Middle frontal gyrus (tissue), 1 donor: ENCODE measurements around the gene LRRC63.
A peak's percentile ranks its signal among the peaks of the same experiment; 100 is the strongest.
"Not testable (repeated sequence)": the region's sequence is repeated elsewhere in the genome, so short reads cannot be mapped to it uniquely, and the experiment has no call there.

Experiments used
- DNase-seq: peaks from one replicate; pipeline ENCODE4 v3.0.0-alpha.2; 2015; ENCODE audit warnings: low spot score; ENCODE audit errors: extremely low spot score

Gene LRRC63, protein sequence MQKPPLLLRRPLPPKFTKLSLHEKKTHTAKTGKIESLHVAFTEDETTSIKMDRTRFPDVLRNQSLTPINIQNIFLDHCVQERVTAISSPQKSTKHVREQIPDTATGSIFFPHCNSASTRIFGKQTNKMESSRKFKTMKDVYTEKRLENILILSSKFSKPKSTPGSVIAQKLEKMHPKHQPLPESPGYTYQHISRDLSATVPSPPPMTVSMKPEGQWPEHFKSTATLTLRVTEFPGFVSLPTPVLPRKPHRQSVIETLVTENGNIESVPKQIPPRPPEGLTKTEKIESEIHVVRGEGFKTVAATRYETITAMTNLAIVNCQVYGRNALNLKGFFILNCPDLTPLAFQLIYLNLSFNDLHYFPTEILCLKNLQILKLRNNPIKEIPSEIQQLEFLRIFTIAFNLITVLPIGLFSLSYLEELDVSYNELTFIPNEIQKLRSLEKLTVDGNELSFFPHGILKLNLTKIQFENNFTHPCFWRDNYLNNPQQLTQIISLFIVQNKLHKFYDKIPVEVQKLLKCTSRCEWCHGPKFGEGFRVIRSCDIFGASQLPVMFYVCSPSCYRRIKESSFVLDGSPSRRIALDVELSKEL

GRCh38 chr13:46211483-46212351 is at the start of gene LRRC63:
TSS of gene LRRC63 (plus strand) at chr13:46211928. CDS start at chr13:46213035, 1,107 bp downstream.
- peak; percentile 62 for DNase-seq

DNA sequence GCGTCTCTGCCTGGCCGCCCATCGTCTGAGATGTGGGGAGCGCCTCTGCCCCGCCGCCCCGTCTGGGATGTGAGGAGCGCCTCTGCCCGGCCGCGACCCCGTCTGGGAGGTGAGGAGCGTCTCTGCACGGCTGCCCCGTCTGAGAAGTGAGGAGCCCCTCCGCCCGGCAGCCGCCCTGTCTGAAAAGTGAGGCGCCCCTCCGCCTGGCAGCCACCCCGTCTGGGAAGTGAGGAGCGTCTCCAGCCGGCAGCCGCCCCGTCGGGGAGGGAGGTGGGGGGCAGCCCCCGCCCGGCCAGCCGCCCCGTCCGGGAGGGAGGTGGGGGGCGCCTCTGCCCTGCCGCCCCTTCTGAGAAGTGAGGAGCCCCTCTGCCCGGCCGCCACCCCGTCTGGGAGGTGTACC is 49.0 kb upstream of the LRRC63 start:
- DNase-seq: not testable (repeated sequence)

DNA sequence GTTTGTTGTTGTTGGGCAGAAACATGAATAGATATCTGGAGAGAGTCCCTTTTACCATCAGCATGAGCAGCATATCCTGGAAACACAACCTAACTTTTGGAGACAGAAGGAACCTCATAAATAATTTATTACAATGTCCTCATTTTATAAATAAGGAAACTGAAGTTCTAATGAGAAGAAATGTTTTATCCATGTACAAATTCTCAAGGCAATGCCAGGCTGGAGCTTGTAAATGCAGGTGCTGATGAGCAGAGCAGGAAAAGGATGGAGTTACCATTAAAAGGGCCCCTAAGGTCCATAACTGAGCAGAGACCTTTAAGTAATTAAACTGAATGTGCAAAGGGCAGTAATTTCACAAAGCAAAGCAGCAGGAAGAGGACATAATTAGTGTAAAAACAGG is 47.1 kb upstream of the LRRC63 start:
- DNase-seq: no peak

- no peak for DNase-seq
These were observed 46.1 kb upstream of the LRRC63 start for GRCh38 chr13:46165485-46166223.

DNA sequence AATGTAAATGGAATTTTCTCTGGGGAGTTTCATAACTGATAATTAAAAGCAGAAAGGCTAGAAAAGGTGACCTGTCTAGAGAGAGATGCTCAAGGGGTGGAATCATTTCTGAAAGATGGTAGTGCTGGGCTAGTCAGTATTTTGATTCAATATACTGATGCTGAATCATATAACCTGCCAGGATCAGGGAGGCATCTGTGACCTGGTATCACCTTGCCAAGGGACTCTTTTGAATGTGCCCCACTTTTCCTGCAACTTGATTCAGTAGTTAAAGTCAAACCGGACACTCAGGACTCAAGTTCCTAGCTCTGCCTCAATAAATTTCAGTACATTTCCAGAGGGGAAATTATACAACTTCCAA is 45.5 kb upstream of the LRRC63 start:
- no peak for DNase-seq

DNA sequence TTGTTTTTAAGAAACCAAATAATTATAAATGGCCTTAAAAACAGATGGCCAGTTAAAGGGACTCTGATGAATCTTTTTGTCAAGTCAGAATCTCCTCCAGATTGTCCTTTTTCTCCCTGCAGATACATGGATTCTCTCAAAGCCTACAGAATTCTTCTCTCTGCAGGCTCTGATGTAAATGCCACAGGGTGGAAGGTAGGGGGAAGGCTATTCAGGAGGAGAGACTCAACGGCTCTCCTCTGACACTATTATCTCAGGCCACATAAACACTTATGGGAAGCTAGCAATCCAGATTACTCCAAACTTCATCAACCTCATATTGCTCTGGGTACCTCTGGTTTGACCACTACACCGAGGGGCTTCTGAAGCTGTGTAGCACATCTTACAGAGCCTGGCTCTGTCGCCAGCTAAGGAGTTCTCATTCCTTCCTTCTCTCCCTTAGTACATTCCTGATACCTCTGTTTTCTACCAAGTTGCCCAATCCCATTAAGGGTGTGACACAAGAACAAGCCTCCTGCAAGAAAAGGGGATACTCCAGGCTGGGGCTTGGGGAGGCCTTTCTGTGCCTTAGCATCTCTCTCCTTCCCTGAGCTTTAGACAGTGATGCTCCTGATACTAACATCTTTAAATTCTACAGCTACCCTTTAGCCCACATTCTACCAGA is 44.6 kb upstream of the LRRC63 start:
- no peak for DNase-seq

DNA sequence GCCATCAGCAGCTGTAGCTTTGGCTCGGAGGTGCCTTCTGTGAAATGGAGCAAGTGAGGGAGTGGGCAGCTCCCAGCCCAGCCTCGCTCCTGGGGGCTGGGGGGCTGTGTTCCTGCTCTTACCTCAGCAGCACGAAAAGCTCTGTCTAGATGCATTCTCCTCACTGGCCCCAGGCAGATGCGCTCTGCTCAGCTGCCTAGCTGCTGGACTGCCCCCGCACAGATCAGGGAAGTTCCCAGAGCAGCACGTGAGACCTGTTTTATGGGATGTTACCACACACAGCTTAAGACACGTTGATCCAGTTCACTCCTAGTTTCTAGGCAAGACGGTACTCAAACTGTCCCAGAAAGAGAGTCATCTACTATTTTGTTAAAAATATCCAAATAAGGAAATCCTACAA is 43.4 kb upstream of the LRRC63 start:
- no peak for DNase-seq

DNA sequence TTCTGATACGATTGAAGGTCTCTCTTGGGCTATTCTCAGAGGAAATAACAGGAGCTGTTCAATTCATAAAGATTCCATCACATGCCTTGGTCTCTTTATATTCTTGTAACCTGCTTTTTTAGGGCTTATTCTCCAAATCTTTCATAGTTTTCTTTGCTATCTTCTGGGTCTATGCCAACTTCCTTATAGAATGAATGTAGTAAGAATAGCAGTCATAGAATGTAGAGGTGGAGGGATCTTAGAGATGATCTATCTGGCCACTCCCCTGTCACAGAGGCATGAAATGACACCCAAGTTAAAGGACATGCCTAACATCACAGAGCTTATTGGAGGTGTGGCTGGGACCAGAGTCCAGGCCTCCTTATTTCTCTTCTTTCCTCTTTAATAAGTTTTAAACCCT is 42.9 kb upstream of the LRRC63 start:
- DNase-seq: no peak

DNA sequence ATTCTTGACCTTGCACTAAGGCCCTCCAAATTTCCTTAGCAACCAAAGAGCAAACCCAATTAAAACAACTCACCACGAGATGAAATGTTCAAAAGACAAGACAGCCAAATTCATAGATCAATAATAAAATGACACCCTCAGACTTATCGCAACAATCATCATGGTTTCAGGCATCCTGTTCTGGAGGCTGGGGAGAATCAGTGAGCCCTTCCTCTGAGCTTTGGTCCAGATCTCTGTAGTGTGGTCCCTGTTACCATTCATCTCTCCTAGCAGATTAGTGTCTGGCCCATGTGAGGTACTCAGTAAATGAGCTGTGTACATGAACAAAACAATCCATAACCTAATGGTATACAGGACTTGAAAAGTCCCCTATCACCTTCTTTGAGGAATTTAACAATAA is 42.0 kb upstream of the LRRC63 start:
- DNase-seq: no peak

GRCh38 chr13:46170268-46170667 is 41.5 kb upstream of the LRRC63 start:
- DNase-seq: no peak

DNA sequence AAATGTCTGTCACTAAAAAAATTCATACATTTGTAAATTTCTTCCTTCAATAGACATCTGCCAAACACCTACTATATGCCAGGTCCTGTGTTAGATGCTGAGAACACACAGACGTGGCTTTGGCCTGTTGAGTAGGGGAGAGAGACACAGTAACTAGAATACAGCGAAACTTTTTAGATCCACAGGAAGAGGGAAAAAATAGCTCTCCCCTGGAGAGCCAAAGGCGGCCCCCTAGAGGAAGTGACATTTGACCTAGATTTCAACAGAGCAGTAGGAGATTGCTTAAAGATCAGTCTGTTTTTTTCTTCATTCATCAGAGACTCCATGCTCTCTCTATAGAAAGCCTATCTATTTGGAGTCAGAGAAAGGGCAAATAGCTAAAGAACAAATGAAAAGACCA is 41.0 kb upstream of the LRRC63 start:
- no peak for DNase-seq

- no peak for DNase-seq
These were observed 40.5 kb upstream of the LRRC63 start for GRCh38 chr13:46171217-46171616.

GRCh38 chr13:46171739-46172138 is 40.0 kb upstream of the LRRC63 start:
- no peak for DNase-seq

- DNase-seq: no peak
These were observed 39.2 kb upstream of the LRRC63 start for GRCh38 chr13:46172531-46172991.

GRCh38 chr13:46173656-46174055 is 38.1 kb upstream of the LRRC63 start:
- DNase-seq: no peak

DNA sequence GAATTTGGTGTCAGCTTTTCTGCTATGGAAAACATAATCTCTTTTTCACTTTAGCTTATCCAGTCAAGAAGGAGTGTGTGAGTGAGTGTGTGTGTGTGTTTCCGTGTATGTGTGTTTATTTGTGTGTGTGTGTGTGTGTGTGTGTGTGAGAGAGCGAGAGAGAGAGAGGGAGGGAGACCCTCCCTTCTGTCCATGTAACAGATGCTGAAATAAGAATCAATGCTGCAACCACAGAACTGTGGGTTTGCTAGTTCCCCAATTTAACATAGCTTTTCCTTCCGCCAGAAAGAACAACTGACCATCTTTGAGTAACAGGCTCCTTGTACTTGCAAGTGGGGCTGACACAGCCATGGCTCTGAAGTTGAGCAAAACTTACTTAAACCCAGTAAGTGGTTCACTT is 35.0 kb upstream of the LRRC63 start:
- no peak for DNase-seq

GRCh38 chr13:46178143-46178542 is 33.6 kb upstream of the LRRC63 start:
- no peak for DNase-seq

- no peak for DNase-seq
These were observed 32.9 kb upstream of the LRRC63 start for GRCh38 chr13:46178821-46179220.

GRCh38 chr13:46179491-46179908 is 32.2 kb upstream of the LRRC63 start:
- no peak for DNase-seq

DNA sequence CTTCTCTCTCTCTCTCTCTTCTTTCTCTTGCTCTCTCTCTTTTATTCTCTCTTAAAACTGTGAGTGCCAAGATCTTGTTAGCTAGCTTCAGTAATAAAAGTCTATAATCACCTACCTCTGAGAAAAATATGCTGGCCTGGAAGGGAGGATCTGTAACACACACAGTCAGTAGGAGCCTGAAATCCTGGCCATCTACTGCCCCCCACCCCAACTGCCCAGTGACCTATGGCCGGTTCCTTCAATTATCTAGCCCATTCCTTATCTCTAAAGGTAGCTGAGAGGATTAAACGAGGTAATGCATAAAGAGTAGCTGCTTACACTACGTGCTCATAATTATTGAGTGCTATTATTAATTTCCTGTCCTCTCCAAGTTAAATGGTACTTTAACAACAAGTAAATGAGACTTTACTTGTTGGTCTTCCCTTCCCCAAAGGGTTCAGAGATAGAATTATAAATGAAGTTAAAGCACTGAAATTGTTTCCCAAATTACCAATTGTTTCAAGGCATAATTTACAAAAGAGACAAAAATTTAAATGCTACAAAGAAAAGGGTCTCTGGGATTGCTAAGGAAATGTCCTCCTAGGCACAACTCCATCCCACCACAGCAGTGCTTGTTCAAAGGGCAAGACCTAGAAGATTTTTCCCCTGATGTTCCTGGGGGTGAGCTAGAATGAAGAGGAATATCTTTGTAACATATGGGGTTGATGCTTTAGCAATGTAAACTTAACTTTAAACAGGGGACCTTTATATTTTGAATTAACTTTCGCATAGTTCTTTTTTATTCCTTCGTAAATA is 31.6 kb upstream of the LRRC63 start:
- DNase-seq: no peak
